Measurements from ENCODE around the gene FAHD2A.
"Not testable (repeated sequence)": the region's sequence is repeated elsewhere in the genome, so short reads cannot be mapped to it uniquely, and the experiment has no call there.

- not testable (repeated sequence) for TF ChIP-seq CTCF (conservative IDR thresholded peaks at IDR 0.05); EZH2 (IDR thresholded peaks at IDR 0.05; ENCODE audit: low read depth)
These were observed 24.2 kb upstream of the FAHD2A start for GRCh38 chr2:95378281-95378680.

Measured in PC-9 (cell line).